ENCODE measurements around the gene AFAP1L1.

GRCh38 chr5:149254506-149254905 is 17.2 kb upstream of the AFAP1L1 start:
- TF ChIP-seq CTCF (IDR thresholded peaks at IDR 0.05; ENCODE audit: poor library complexity) (no peak), EZH2 (IDR thresholded peaks at IDR 0.05; ENCODE audit: borderline replicate concordance) (no peak), EZH2phosphoT487 (IDR thresholded peaks at IDR 0.05; ENCODE audit: low read depth, severe bottlenecking, unreplicated experiment) (no peak)
